Measurements from ENCODE around the gene ZNF391. TPM values are rescaled to one million over a fixed set of nuclear protein-coding genes. Genes with fewer than 3 reads are reported as not detected.

Gene ZNF391
- total RNA-seq, 2 donors from 2014 or later = 0.60 to 2.5 TPM

GRCh38 chr6:27433714-27434113 lies 45.2 kb downstream of the ZNF391 start:
- Mint-ChIP-seq H3K27ac (no peak overlapping the region), H3K4me1 (no peaks in the 10 kb centered on the region), H3K27me3 (no peaks in the 10 kb centered on the region), H3K36me3 (ENCODE audit: low read depth) (no peaks in the 10 kb centered on the region), H3K4me3 (no peak overlapping the region)
- no peak for ATAC-seq
- no peaks in the 10 kb centered on the region for H3K9me3 ChIP-seq (ENCODE audit: control insufficient read depth, low read length, poor library complexity, severe bottlenecking)
- no peak for DNase-seq

- peaks cover 2% of the 10 kb centered on the region for H3K9me3 ChIP-seq (ENCODE audit: control insufficient read depth, low read length, poor library complexity, severe bottlenecking)
- H3K27ac Mint-ChIP-seq = no peak overlapping the region
- no peak overlapping the region for H3K4me3 Mint-ChIP-seq
- no peaks in the 10 kb centered on the region for H3K4me1 Mint-ChIP-seq
- DNase-seq = no peak
- peaks cover 2% of the 10 kb centered on the region for H3K36me3 Mint-ChIP-seq (ENCODE audit: low read depth)
- H3K27me3 Mint-ChIP-seq = no peaks in the 10 kb centered on the region
- no peak for ATAC-seq
These were observed 50.8 kb downstream of the ZNF391 start for GRCh38 chr6:27439371-27439770.

DNA sequence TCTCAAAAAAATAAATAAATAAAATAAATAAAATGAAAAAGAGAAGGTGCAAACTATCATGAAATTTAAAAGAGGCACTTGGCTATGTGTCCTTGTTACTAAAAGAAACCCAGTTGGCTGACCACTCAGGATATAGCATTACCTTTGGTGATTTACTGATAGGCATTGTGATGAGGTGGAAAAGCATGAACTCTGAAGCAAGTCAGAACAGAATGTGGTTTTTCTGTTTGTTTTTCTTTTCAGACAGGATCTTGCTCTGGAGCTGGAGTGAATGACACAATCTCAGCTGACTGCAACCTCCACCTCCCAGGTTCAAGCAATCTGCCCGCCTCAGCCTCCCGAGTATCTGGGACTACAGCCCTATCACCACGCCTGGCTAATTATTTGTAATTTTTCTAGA lies 52.4 kb downstream of the ZNF391 start:
- Mint-ChIP-seq H3K36me3 (ENCODE audit: low read depth) (peaks cover 4% of the 10 kb centered on the region), H3K4me1 (no peaks in the 10 kb centered on the region), H3K4me3 (no peak overlapping the region), H3K27me3 (no peaks in the 10 kb centered on the region), H3K27ac (no peak overlapping the region)
- DNase-seq = no peak
- ATAC-seq = no peak
- peaks cover 2% of the 10 kb centered on the region for H3K9me3 ChIP-seq (ENCODE audit: control insufficient read depth, low read length, poor library complexity, severe bottlenecking)

DNA sequence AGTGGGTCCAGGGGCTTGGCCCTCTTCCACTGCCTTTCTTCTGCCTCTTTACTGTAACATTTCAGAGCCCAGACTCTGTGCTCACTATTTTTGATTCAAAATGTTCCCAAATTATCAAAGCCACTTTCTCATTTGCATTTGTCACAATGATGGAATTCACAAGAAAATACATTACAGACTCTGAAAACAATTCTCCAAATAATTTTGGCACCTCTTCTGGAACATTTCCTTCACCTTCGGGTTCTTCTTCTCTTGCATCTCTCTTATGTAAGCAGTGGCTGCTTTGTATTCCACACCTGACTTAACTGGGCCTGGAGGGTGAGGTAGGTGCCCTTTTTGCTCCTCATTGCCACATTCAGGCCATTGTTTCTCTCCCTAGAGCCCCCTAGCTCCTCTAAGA lies 54.4 kb downstream of the ZNF391 start:
- ATAC-seq (no peak), DNase-seq (no peak)
- Mint-ChIP-seq H3K27me3 (no peaks in the 10 kb centered on the region), H3K4me1 (no peaks in the 10 kb centered on the region), H3K27ac (no peak overlapping the region), H3K4me3 (no peak overlapping the region), H3K36me3 (ENCODE audit: low read depth) (peaks cover 4% of the 10 kb centered on the region)
- peaks cover 6% of the 10 kb centered on the region for H3K9me3 ChIP-seq (ENCODE audit: control insufficient read depth, low read length, poor library complexity, severe bottlenecking)

GRCh38 chr6:27448456-27448855 lies 59.9 kb downstream of the ZNF391 start:
- no peaks in the 10 kb centered on the region for H3K4me1 Mint-ChIP-seq
- H3K27me3 Mint-ChIP-seq = no peaks in the 10 kb centered on the region
- peaks cover 46% of the 10 kb centered on the region for H3K9me3 ChIP-seq (ENCODE audit: control insufficient read depth, low read length, poor library complexity, severe bottlenecking)
- no peak overlapping the region for H3K4me3 Mint-ChIP-seq
- DNase-seq (no peak), ATAC-seq (no peak)
- peaks cover 11% of the 10 kb centered on the region for H3K36me3 Mint-ChIP-seq (ENCODE audit: low read depth)
- no peak overlapping the region for H3K27ac Mint-ChIP-seq

GRCh38 chr6:27451660-27452390 lies 63.3 kb downstream of the ZNF391 start:
- peaks cover 31% of the 10 kb centered on the region for H3K36me3 Mint-ChIP-seq (ENCODE audit: low read depth)
- H3K27me3 Mint-ChIP-seq = no peaks in the 10 kb centered on the region
- no peak overlapping the region for H3K27ac Mint-ChIP-seq
- H3K4me3 Mint-ChIP-seq = no peak overlapping the region
- DNase-seq = no peak
- H3K9me3 ChIP-seq (ENCODE audit: control insufficient read depth, low read length, poor library complexity, severe bottlenecking) = peaks cover 76% of the 10 kb centered on the region
- ATAC-seq = no peak
- H3K4me1 Mint-ChIP-seq = no peaks in the 10 kb centered on the region

DNA sequence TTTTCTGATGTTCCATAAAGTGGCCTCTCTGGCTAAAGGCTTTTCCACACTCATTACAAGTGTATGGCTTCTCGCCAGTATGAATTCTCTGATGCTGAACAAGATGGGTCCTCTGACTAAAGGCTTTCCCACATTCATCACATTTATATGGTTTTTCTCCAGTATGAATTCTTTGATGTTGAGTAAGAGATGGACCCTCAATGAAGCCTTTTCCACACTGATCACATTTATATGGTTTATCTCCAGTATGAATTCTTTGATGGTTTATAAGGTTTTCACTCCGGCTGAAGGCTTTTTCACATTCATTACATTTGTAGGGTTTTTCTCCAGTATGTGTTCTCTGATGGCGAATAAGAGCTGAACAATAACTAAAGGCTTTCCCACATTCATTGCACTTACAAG lies 63.9 kb downstream of the ZNF391 start:
- H3K9me3 ChIP-seq (ENCODE audit: control insufficient read depth, low read length, poor library complexity, severe bottlenecking) = peaks cover 80% of the 10 kb centered on the region
- no peak overlapping the region for H3K4me3 Mint-ChIP-seq
- peaks cover 32% of the 10 kb centered on the region for H3K36me3 Mint-ChIP-seq (ENCODE audit: low read depth)
- DNase-seq (no peak), ATAC-seq (no peak)
- no peaks in the 10 kb centered on the region for H3K27me3 Mint-ChIP-seq
- no peaks in the 10 kb centered on the region for H3K4me1 Mint-ChIP-seq
- no peak overlapping the region for H3K27ac Mint-ChIP-seq

Other genes with a start within 250 kb of the ZNF391 start
- gene PRSS16, start 141.1 kb upstream of the ZNF391 start, total RNA-seq = 1 to 10 TPM in 1 of 2 donors, under 1 TPM in 1; 0.80 to 2.0 TPM
- gene POM121L2, start 76.5 kb upstream of the ZNF391 start, total RNA-seq = not detected
- gene ZNF184, start 84.3 kb downstream of the ZNF391 start, total RNA-seq = 10 to 100 TPM in 1 of 2 donors, 1 to 10 TPM in 1; 9.8 to 12.5 TPM